Peyer's patch (tissue), 4 donors: ENCODE data around the gene LIMK1. TPM values are rescaled to one million over a fixed set of nuclear protein-coding genes. Genes with fewer than 3 reads are reported as not detected.
A peak's percentile ranks its signal among the peaks of the same experiment; 100 is the strongest.

Experiments
- DNase-seq, 3 donors: peaks; one replicate each; pipeline ENCODE4 v3.0.0-alpha.2; 2017 to 2019
- H3K27ac ChIP-seq, 4 donors: fragments of 200-600 bp; sonication (generic); one replicate each; pipeline ENCODE4 v1.5.1; 2016 to 2019
- H3K27me3 ChIP-seq, 2 donors: fragments of 200-600 bp; sonication (generic); one replicate each; pipeline ENCODE4 v1.5.1; 2019
- H3K36me3 ChIP-seq, 3 donors: fragments of 200-600 bp; sonication (generic); one replicate each; pipeline ENCODE4 v1.5.1; 2016 to 2019
- H3K4me1 ChIP-seq, 4 donors: fragments of 200-600 bp; sonication (generic); one replicate each; pipeline ENCODE4 v1.5.1; 2016 to 2019
- H3K4me3 ChIP-seq, 4 donors: fragments of 200-600 bp; sonication (generic); 1 replicate in 3 of 4; 2 replicates in 1 of 4; pipeline ENCODE4 v1.5.1; 2016 to 2019; ENCODE audit warnings: mild to moderate bottlenecking in 1 of 4
- H3K9me3 ChIP-seq, 4 donors: fragments of 200-600 bp; sonication (generic); one replicate each; pipeline ENCODE4 v1.5.1; 2016 to 2019; ENCODE audit warnings: mild to moderate bottlenecking in 1 of 4
- POLR2A ChIP-seq, 2 donors: fragments of 450-650 bp; IDR thresholded peaks; one replicate each; pipeline ENCODE4 v1.5.1; 2017; ENCODE audit warnings: antibody characterized with exemption in 2 of 2, mild to moderate bottlenecking in 2 of 2, moderate library complexity in 2 of 2
- total RNA-seq, 4 donors: library from RNA; depleted of rRNA; stranded (reverse); fragments of >200 nt; gene quantifications; one replicate each; pipeline ENCODE4 v1.1.0, GENCODE V29; 2016
- TF ChIP-seq, protein P1 (sequence below), 6 experiments: fragments of 450-650 bp in 4 of 6; fragments of 200-600 bp in 2 of 6; sonication (generic) in 1 of 6; IDR thresholded peaks; one replicate each; pipeline ENCODE4 v1.5.1; 2017 to 2019; ENCODE audit warnings: antibody characterized with exemption in 6 of 6, mild to moderate bottlenecking in 3 of 6, moderate library complexity in 1 of 6

Gene LIMK1
- total RNA-seq, 4 donors from 2014 or later = 3.7 to 38.0 (median 11.7) TPM

DNA sequence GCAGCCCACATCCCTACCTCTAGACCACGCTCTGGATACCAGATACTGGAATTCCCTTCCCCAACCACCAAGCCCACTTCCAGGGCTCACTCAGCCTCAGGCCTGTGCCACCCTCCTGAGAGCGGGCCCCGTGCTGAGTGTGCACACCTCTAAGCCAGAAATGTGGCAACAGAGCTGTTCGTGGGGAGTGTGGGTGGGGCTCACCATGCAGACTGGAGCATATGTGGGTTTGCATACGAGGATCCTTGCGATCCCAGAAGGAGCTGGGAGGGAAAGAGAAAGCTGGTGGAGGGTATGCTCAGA lies 13.0 kb upstream of the LIMK1 start:
- H3K4me1 ChIP-seq = no peaks in the 10 kb centered on the region
- DNase-seq = peak in 1 of 3 donors; percentile 28
- H3K9me3 ChIP-seq = no peaks in the 10 kb centered on the region
- TF ChIP-seq POLR2A (IDR thresholded peaks at IDR 0.05) = no peak
- H3K4me3 ChIP-seq = no peak overlapping the region
- H3K27me3 ChIP-seq = no peaks in the 10 kb centered on the region
- no peaks in the 10 kb centered on the region for H3K36me3 ChIP-seq
- no peak overlapping the region for H3K27ac ChIP-seq

DNA sequence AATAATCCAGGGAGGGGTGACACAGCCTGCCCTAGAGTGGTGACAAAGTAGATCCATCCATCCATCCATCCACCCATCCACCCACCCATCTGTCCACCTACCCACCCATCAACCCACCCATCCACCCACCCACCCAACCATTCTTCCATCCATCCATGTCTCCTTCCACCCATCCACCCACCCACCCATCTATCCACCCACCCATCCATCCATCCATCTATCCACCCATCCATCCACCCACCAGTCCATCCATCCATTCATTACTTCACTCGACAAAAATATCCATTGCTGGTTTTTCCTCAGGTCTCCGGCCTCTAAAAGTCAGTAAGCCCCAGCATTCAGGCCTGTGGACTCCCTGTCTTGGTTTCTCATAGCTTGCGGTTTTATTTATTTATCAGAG lies 12.5 kb upstream of the LIMK1 start:
- TF ChIP-seq POLR2A (IDR thresholded peaks at IDR 0.05) = no peak
- Histone ChIP-seq H3K27me3 (no peaks in the 10 kb centered on the region), H3K4me3 (no peak overlapping the region), H3K4me1 (no peaks in the 10 kb centered on the region), H3K27ac (no peak overlapping the region), H3K36me3 (no peaks in the 10 kb centered on the region), H3K9me3 (no peaks in the 10 kb centered on the region)
- DNase-seq = peak in 1 of 3 donors; percentile 5

DNA sequence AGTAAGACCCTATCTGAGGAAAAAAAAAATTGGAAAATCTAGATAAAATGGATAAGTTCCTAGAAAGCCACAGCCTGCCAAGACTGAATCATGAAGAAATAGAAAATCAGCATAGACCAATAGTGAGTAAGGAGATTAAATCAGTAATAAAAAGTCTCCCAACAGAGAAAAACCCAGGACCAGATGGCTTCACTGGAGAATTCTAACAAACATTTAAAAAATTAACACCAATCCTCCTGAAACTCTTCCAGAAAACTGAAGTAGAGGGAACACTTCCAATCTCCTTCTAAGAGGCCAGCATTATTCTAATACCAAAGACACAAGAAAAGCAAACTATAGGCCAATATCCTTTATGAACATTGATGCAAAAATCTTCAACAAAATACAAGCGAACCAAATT lies 8.8 kb upstream of the LIMK1 start:
- no peaks in the 10 kb centered on the region for H3K27me3 ChIP-seq
- no peak overlapping the region for H3K27ac ChIP-seq
- no peak for DNase-seq
- H3K4me3 ChIP-seq = no peak overlapping the region
- no peaks in the 10 kb centered on the region for H3K36me3 ChIP-seq
- no peaks in the 10 kb centered on the region for H3K9me3 ChIP-seq
- TF ChIP-seq, protein P1, sequence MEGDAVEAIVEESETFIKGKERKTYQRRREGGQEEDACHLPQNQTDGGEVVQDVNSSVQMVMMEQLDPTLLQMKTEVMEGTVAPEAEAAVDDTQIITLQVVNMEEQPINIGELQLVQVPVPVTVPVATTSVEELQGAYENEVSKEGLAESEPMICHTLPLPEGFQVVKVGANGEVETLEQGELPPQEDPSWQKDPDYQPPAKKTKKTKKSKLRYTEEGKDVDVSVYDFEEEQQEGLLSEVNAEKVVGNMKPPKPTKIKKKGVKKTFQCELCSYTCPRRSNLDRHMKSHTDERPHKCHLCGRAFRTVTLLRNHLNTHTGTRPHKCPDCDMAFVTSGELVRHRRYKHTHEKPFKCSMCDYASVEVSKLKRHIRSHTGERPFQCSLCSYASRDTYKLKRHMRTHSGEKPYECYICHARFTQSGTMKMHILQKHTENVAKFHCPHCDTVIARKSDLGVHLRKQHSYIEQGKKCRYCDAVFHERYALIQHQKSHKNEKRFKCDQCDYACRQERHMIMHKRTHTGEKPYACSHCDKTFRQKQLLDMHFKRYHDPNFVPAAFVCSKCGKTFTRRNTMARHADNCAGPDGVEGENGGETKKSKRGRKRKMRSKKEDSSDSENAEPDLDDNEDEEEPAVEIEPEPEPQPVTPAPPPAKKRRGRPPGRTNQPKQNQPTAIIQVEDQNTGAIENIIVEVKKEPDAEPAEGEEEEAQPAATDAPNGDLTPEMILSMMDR (IDR thresholded peaks at IDR 0.05) = no peak
- TF ChIP-seq POLR2A (IDR thresholded peaks at IDR 0.05) = no peak
- H3K4me1 ChIP-seq = no peaks in the 10 kb centered on the region

DNA sequence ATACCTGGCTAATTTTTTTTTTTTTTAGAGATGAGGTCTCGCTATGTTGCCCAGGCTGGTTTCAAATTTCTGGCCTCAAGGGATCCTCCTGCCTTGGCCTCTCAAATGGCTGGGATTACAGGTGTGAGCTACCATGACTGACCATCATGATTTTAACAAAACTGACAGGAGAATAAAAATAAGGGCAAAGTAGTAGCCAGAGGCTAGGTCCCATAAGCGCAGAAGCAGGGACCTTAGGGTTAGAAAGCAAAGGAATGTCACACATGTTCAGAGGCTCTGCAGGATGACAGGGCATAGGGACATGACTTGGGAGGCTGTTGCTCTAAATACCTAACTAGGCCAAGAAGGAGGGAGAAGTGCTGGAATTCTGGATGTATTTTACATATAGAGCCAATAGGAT lies 5.1 kb upstream of the LIMK1 start:
- Histone ChIP-seq H3K4me3 (no peak overlapping the region), H3K27ac (no peak overlapping the region), H3K4me1 (peaks cover 0 to 7% (median 3%) of the 10 kb centered on the region in 4 donors), H3K36me3 (no peaks in the 10 kb centered on the region), H3K27me3 (no peaks in the 10 kb centered on the region), H3K9me3 (no peaks in the 10 kb centered on the region)
- TF ChIP-seq POLR2A (IDR thresholded peaks at IDR 0.05) = no peak
- TF ChIP-seq, protein P1 (IDR thresholded peaks at IDR 0.05) = no peak
- no peak for DNase-seq

DNA sequence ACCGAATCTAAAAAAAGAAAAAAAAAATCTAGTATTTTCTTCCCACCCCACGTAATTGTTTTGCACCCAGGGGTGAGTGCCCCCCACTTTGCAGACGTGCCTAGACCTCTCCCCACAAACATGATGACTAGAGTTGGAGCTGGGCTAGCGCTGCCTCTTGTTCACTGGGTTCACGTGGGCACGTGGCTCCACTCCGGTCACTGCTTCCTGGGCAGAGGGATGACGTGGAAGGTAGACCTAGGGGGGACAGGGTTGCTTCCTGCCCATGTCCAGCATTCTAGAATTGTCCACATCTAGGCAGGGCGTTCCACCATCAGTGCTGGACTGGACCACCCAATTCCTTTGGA lies 861 bp upstream of the LIMK1 start:
- no peaks in the 10 kb centered on the region for H3K36me3 ChIP-seq
- no peak overlapping the region for H3K27ac ChIP-seq
- no peaks in the 10 kb centered on the region for H3K9me3 ChIP-seq
- H3K27me3 ChIP-seq = no peaks in the 10 kb centered on the region
- DNase-seq = no peak
- TF ChIP-seq, protein P1 (IDR thresholded peaks at IDR 0.05) = no peak
- TF ChIP-seq POLR2A (IDR thresholded peaks at IDR 0.05) = no peak
- peaks cover 0 to 19% (median 12%) of the 10 kb centered on the region in 4 donors for H3K4me1 ChIP-seq
- H3K4me3 ChIP-seq = peak overlapping the region in 1 of 4 donors; percentile 48

DNA sequence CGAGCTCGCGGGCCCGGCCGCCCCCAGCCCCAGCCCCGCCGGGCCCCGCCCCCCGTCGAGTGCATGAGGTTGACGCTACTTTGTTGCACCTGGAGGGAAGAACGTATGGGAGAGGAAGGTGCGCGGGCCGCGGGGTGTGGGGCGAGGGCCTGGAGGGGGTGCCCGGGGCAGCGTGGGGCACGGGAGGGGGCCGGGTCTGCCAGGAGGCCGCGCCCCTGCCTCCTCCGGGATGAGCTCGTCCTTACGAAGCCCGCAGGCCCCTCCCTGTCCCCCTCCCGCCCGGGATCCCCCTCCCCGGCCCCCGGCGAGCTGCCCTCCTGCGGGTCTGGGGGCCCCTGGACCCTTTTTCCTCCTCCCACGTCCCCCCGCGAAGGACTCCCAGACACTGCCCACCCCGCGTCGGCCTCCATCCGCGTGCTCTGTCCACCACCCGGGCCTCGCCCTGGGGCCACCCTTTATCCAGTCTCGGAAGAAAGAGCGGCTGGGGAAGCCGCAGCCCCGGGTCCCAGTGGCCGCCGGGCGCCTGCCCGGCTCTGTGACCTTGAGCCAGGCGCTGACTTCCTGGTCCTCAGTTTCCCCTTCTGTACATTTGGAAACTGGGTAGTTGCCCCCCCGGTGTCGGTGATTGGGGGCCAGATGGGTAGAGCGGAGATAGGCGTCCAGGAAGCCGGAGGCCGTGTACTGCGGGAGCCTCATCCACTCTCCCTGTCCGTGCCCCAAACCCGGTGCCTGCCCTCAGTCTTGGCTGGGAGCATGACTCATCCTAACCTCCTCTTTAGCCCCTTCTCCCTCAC lies 521 bp downstream of the LIMK1 start:
- H3K27ac ChIP-seq = peak overlapping the region; percentile 44 to 76 (median 57)
- peaks cover 0 to 19% (median 12%) of the 10 kb centered on the region in 4 donors for H3K4me1 ChIP-seq
- peak overlapping the region; percentile 68 to 95 (median 88) for H3K4me3 ChIP-seq
- no peaks in the 10 kb centered on the region for H3K36me3 ChIP-seq
- no peaks in the 10 kb centered on the region for H3K27me3 ChIP-seq
- DNase-seq = peak in 1 of 3 donors; percentile 71
- no peak for TF ChIP-seq POLR2A (IDR thresholded peaks at IDR 0.05)
- TF ChIP-seq, protein P1 (IDR thresholded peaks at IDR 0.05) = no peak
- no peaks in the 10 kb centered on the region for H3K9me3 ChIP-seq
